ENCODE measurements around the gene CLCN4. TPM values are rescaled to one million over a fixed set of nuclear protein-coding genes. Genes with fewer than 3 reads are reported as not detected.
A peak's percentile ranks its signal among the peaks of the same experiment; 100 is the strongest.

The CLCN4 gene
- total RNA-seq, 4 donors from 2014 or later: 7.1 to 19.1 (median 15.9) TPM

- no peak for DNase-seq
- H3K4me1 ChIP-seq: no peaks in the 10 kb centered on the region
- intact Hi-C loops (cut with DNase I): no loop called here
- 93 to 97% methylated on average over 7 of the region's 7 CpGs for WGBS, 2 donors
- no peak overlapping the region for H3K27ac ChIP-seq
- no peaks in the 10 kb centered on the region for H3K36me3 ChIP-seq
- TF ChIP-seq POLR2A (IDR thresholded peaks at IDR 0.05): no peak
- TF ChIP-seq CTCF (IDR thresholded peaks at IDR 0.05): no peak
- H3K27me3 ChIP-seq: no peaks in the 10 kb centered on the region
- H3K4me3 ChIP-seq (replicated peaks in 1 of 3): no peak overlapping the region
- H3K9me3 ChIP-seq: no peaks in the 10 kb centered on the region
These were observed 80.5 kb downstream of the CLCN4 start for GRCh38 chrX:10237241-10237640.

GRCh38 chrX:10239611-10240064 lies 82.9 kb downstream of the CLCN4 start:
- Histone ChIP-seq H3K27me3 (no peaks in the 10 kb centered on the region), H3K27ac (no peak overlapping the region), H3K36me3 (no peaks in the 10 kb centered on the region), H3K4me3 (replicated peaks in 1 of 3) (no peak overlapping the region), H3K9me3 (no peaks in the 10 kb centered on the region), H3K4me1 (no peaks in the 10 kb centered on the region)
- intact Hi-C loops (cut with DNase I): no loop called here
- no peak for DNase-seq
- WGBS, 2 donors: 69 to 93% methylated on average over 8 to 10 of the region's 11 CpGs
- TF ChIP-seq CTCF (IDR thresholded peaks at IDR 0.05) (no peak), POLR2A (IDR thresholded peaks at IDR 0.05) (no peak)

- 73 to 81% methylated on average over 4 of the region's 4 CpGs for WGBS, 2 donors
- TF ChIP-seq CTCF (IDR thresholded peaks at IDR 0.05) (no peak), POLR2A (IDR thresholded peaks at IDR 0.05) (no peak)
- DNase-seq: no peak
- Histone ChIP-seq H3K4me3 (replicated peaks in 1 of 3) (no peak overlapping the region), H3K36me3 (no peaks in the 10 kb centered on the region), H3K27me3 (no peaks in the 10 kb centered on the region), H3K4me1 (no peaks in the 10 kb centered on the region), H3K9me3 (no peaks in the 10 kb centered on the region), H3K27ac (no peak overlapping the region)
- intact Hi-C loops (cut with DNase I): no loop called here
These were observed 84.1 kb downstream of the CLCN4 start for GRCh38 chrX:10240918-10241317.

- intact Hi-C loops (cut with DNase I): no loop called here
- WGBS, 2 donors: 58% methylated on average over 5 of the region's 5 CpGs; no CpG with 5 or more reads in 1 of the 2 donors
- no peaks in the 10 kb centered on the region for H3K27me3 ChIP-seq
- no peak overlapping the region for H3K4me3 ChIP-seq (replicated peaks in 1 of 3)
- DNase-seq: peak; percentile 63
- no peaks in the 10 kb centered on the region for H3K9me3 ChIP-seq
- H3K27ac ChIP-seq: no peak overlapping the region
- H3K36me3 ChIP-seq: no peaks in the 10 kb centered on the region
- no peak for TF ChIP-seq POLR2A (IDR thresholded peaks at IDR 0.05)
- H3K4me1 ChIP-seq: no peaks in the 10 kb centered on the region
These were observed 85.3 kb downstream of the CLCN4 start for GRCh38 chrX:10242026-10242425.

GRCh38 chrX:10243106-10243505 lies 86.3 kb downstream of the CLCN4 start:
- no peak overlapping the region for H3K4me3 ChIP-seq (replicated peaks in 1 of 3)
- H3K27me3 ChIP-seq: no peaks in the 10 kb centered on the region
- TF ChIP-seq CTCF (IDR thresholded peaks at IDR 0.05): no peak
- no peak for TF ChIP-seq POLR2A (IDR thresholded peaks at IDR 0.05)
- no peaks in the 10 kb centered on the region for H3K9me3 ChIP-seq
- peak; percentile 9 for DNase-seq
- no peaks in the 10 kb centered on the region for H3K4me1 ChIP-seq
- H3K36me3 ChIP-seq: no peaks in the 10 kb centered on the region
- intact Hi-C loops (cut with DNase I): no loop called here
- WGBS, 2 donors: 71 to 76% methylated on average over 4 of the region's 4 CpGs
- H3K27ac ChIP-seq: no peak overlapping the region
